Stimulated activated CD4-positive, alpha-beta T cell treated with anti-CD3 and anti-CD28 coated beads, Interleukin-12 subunit alpha, Interleukin-12 subunit beta, amount 100 ng/mL, for 4 hours (primary cell): ENCODE data around the gene CHIA.

Source experiments
- DNase-seq: peaks from one replicate; pipeline ENCODE4 v3.0.0-alpha.2; 2020

Gene CHIA

GRCh38 chr1:111290630-111291029 lies at the start of gene CHIA:
TSS of gene CHIA (plus strand) at chr1:111290851. CDS start at chr1:111310468, 19,617 bp downstream.
- no peak for DNase-seq

- no peak for DNase-seq
These were observed 48.9 kb upstream of the CHIA start for GRCh38 chr1:111241797-111242196.

- no peak for DNase-seq
These were observed 47.7 kb upstream of the CHIA start for GRCh38 chr1:111242805-111243523.

- DNase-seq = no peak
These were observed 43.4 kb upstream of the CHIA start for GRCh38 chr1:111247125-111247838.

GRCh38 chr1:111249960-111250359 lies 40.7 kb upstream of the CHIA start:
- DNase-seq = no peak

GRCh38 chr1:111251570-111251969 lies 39.1 kb upstream of the CHIA start:
- no peak for DNase-seq

- DNase-seq = no peak
These were observed 37.9 kb upstream of the CHIA start for GRCh38 chr1:111252786-111253185.

GRCh38 chr1:111253876-111254275 lies 36.8 kb upstream of the CHIA start:
- no peak for DNase-seq

GRCh38 chr1:111256988-111257658 lies 33.5 kb upstream of the CHIA start:
- DNase-seq = no peak

GRCh38 chr1:111267801-111268508 lies 22.7 kb upstream of the CHIA start:
- DNase-seq = no peak

- no peak for DNase-seq
These were observed 20.7 kb upstream of the CHIA start for GRCh38 chr1:111269825-111270406.

- no peak for DNase-seq
These were observed 19.7 kb upstream of the CHIA start for GRCh38 chr1:111270771-111271463.

GRCh38 chr1:111271464-111271801 lies 19.2 kb upstream of the CHIA start:
- no peak for DNase-seq

GRCh38 chr1:111272081-111272480 lies 18.6 kb upstream of the CHIA start:
- DNase-seq = no peak

- no peak for DNase-seq
These were observed 16.0 kb upstream of the CHIA start for GRCh38 chr1:111274653-111275052.

GRCh38 chr1:111275079-111275478 lies 15.6 kb upstream of the CHIA start:
- DNase-seq = no peak

GRCh38 chr1:111275780-111276433 lies 14.7 kb upstream of the CHIA start:
- DNase-seq = no peak

GRCh38 chr1:111279144-111279543 lies 11.5 kb upstream of the CHIA start:
- DNase-seq = no peak

- DNase-seq = no peak
These were observed 10.4 kb upstream of the CHIA start for GRCh38 chr1:111280267-111280666.

GRCh38 chr1:111281411-111281810 lies 9.2 kb upstream of the CHIA start:
- DNase-seq = no peak

GRCh38 chr1:111283838-111284237 lies 6.8 kb upstream of the CHIA start:
- no peak for DNase-seq

- no peak for DNase-seq
These were observed 4.8 kb upstream of the CHIA start for GRCh38 chr1:111285879-111286278.
